GM19238 (cell line): ENCODE data around the gene RAB17.

ENCODE experiments used
- DNase-seq: peaks from one replicate; pipeline ENCODE4 v3.0.0; 2011; ENCODE audit warnings: low spot score; ENCODE audit not compliant: insufficient read length

The RAB17 gene

GRCh38 chr2:237581326-237581725, 9.2 kb downstream of the RAB17 start:
- no peak for DNase-seq

GRCh38 chr2:237577956-237578870, 12.3 kb downstream of the RAB17 start:
- no peak for DNase-seq

GRCh38 chr2:237577458-237577857, 13.1 kb downstream of the RAB17 start:
- DNase-seq, result no peak

GRCh38 chr2:237576974-237577373, 13.6 kb downstream of the RAB17 start:
- DNase-seq, result no peak

- no peak for DNase-seq
These were observed 14.4 kb downstream of the RAB17 start for GRCh38 chr2:237575869-237576862.

GRCh38 chr2:237574894-237575868, 15.4 kb downstream of the RAB17 start:
- no peak for DNase-seq

- no peak for DNase-seq
These were observed 16.1 kb downstream of the RAB17 start for GRCh38 chr2:237574467-237574866.

- DNase-seq, result no peak
These were observed 16.7 kb downstream of the RAB17 start for GRCh38 chr2:237573721-237574415.

- no peak for DNase-seq
These were observed 17.8 kb downstream of the RAB17 start for GRCh38 chr2:237572742-237573101.

- peak; percentile 98 for DNase-seq
These were observed 18.4 kb downstream of the RAB17 start for GRCh38 chr2:237572021-237572741.

- DNase-seq, result no peak
These were observed 19.0 kb downstream of the RAB17 start for GRCh38 chr2:237571551-237571950.

- DNase-seq, result no peak
These were observed 19.7 kb downstream of the RAB17 start for GRCh38 chr2:237570776-237571335.

GRCh38 chr2:237569896-237570295, 20.6 kb downstream of the RAB17 start:
- no peak for DNase-seq

GRCh38 chr2:237569041-237569440, 21.5 kb downstream of the RAB17 start:
- no peak for DNase-seq

- DNase-seq, result no peak
These were observed 22.3 kb downstream of the RAB17 start for GRCh38 chr2:237568121-237568660.

GRCh38 chr2:237567276-237568029, 23.1 kb downstream of the RAB17 start:
- DNase-seq, result no peak

- DNase-seq, result no peak
These were observed 23.9 kb downstream of the RAB17 start, which contains the start of gene PRLH for GRCh38 chr2:237566401-237567235. TSS of gene PRLH (plus strand) at chr2:237566574. CDS start at chr2:237566574, 0 bp downstream.
